Endothelial cell of umbilical vein (primary cell): ENCODE measurements around the gene BMP2K. TPM values are rescaled to one million over a fixed set of nuclear protein-coding genes. Genes with fewer than 3 reads are reported as not detected.

Experiments used
- BruUV-seq: library from RNA; stranded (reverse); fragments of 400-500 nt; replicated peaks from 2 replicates; lab custom pipeline; 2021; lab: Mats Ljungman, UMichigan
- CTCF ChIA-PET: fragments of 300-600, 350-600 bp; sonication (Branson Sonifier 250); formaldehyde crosslinking; loops from one replicate; lab custom pipeline; 2021; ENCODE audit warnings: antibody characterized with exemption, inconsistent platforms; lab: Charles Lee
- POLR2A ChIA-PET: fragments of 300-600, 350-600 bp; sonication (Branson Sonifier 250); formaldehyde crosslinking; loops from one replicate; lab custom pipeline; 2021; ENCODE audit warnings: antibody characterized with exemption, inconsistent platforms; lab: Charles Lee
- DNase-seq: peaks from one replicate; pipeline ENCODE4 v3.0.0-alpha.2; 2011; ENCODE audit warnings: low read depth, low spot score
- FAIRE-seq: peaks from 2 replicates; lab custom pipeline; 2011; peaks lifted over from hg19 to GRCh38; lab: Jason Lieb, UNC
- H2AFZ ChIP-seq: 2 replicates; pipeline ENCODE4 v1.6.0; 2012; ENCODE audit warnings: low read depth, low read length, control low read depth, inconsistent platforms
- H3K27ac ChIP-seq: 2 replicates; pipeline ENCODE4 v1.5.1; 2011; ENCODE audit warnings: low read depth, mild to moderate bottlenecking, control low read depth, low read length, moderate library complexity; ENCODE audit not compliant: insufficient read depth
- H3K27me3 ChIP-seq, 2 experiments: 2 replicates each; pipeline versions ENCODE4 v1.6.0 to v1.6.1; 2011; ENCODE audit warnings: low read length in 2 of 2, mixed read lengths in 1 of 2; ENCODE audit not compliant: control insufficient read depth in 2 of 2, insufficient read depth in 2 of 2
- H3K36me3 ChIP-seq, 2 experiments: 2 replicates in 1 of 2; 3 replicates in 1 of 2; pipeline ENCODE4 v1.5.1; 2011; ENCODE audit warnings: low read length in 2 of 2, mild to moderate bottlenecking in 1 of 2, moderate library complexity in 1 of 2; ENCODE audit not compliant: control insufficient read depth in 2 of 2, insufficient read depth in 2 of 2; ENCODE audit errors: extremely low read depth in 1 of 2
- H3K4me1 ChIP-seq: 3 replicates; pipeline ENCODE4 v1.5.1; 2011; ENCODE audit warnings: mild to moderate bottlenecking, low read length; ENCODE audit not compliant: control insufficient read depth, insufficient read depth; ENCODE audit errors: extremely low read depth
- H3K4me2 ChIP-seq: 2 replicates; pipeline ENCODE4 v1.6.1; 2011; ENCODE audit warnings: low read length, control low read depth, mixed read lengths; ENCODE audit not compliant: insufficient read depth
- H3K4me3 ChIP-seq, 3 experiments: fragments of 200-600 bp in 1 of 3; sonication (generic), shearing (Covaris generic) in 1 of 3; replicated peaks in 1 of 3; 2 replicates each; pipeline ENCODE4 v1.5.1; 2011 to 2016; ENCODE audit warnings: control low read depth in 3 of 3, low read length in 3 of 3, mild to moderate bottlenecking in 2 of 3, inconsistent platforms in 1 of 3, low read depth in 1 of 3, moderate library complexity in 1 of 3; ENCODE audit not compliant: insufficient read depth in 1 of 3
- H3K79me2 ChIP-seq: 2 replicates; pipeline ENCODE4 v1.6.0; 2012; ENCODE audit warnings: low read length, inconsistent platforms; ENCODE audit not compliant: control insufficient read depth, insufficient read depth
- H3K9ac ChIP-seq: replicated peaks from 2 replicates; pipeline ENCODE3; 2011; ENCODE audit warnings: low read length, control low read depth; ENCODE audit not compliant: insufficient read depth; ENCODE audit errors: extremely low read depth
- H3K9me1 ChIP-seq: replicated peaks from 3 replicates; pipeline ENCODE4 v1.6.0; 2011; ENCODE audit warnings: mild to moderate bottlenecking, low read length; ENCODE audit not compliant: control insufficient read depth, insufficient read depth; ENCODE audit errors: extremely low read depth
- H3K9me3 ChIP-seq: replicated peaks from 2 replicates; pipeline ENCODE4 v1.5.1; 2012; ENCODE audit warnings: low read length, inconsistent platforms; ENCODE audit not compliant: control insufficient read depth, insufficient read depth
- H4K20me1 ChIP-seq: replicated peaks from 2 replicates; pipeline ENCODE3; 2011; ENCODE audit warnings: mild to moderate bottlenecking, low read length; ENCODE audit not compliant: control insufficient read depth, insufficient read depth; ENCODE audit errors: extremely low read depth
- CTCF ChIP-seq, 2 donors: IDR thresholded peaks; 1 replicate in 1 of 2; 2 replicates in 1 of 2; pipeline ENCODE4 v1.5.1; 2011; ENCODE audit warnings: low read length in 2 of 2, mild to moderate bottlenecking in 2 of 2, moderate library complexity in 2 of 2, control low read depth in 1 of 2, inconsistent platforms in 1 of 2, low read depth in 1 of 2; ENCODE audit not compliant: insufficient read depth in 1 of 2; ENCODE audit errors: extremely low read depth in 1 of 2
- JUN ChIP-seq: IDR thresholded peaks from 2 replicates; pipeline ENCODE4 v1.6.1; 2011; ENCODE audit warnings: borderline replicate concordance, low read depth; ENCODE audit not compliant: insufficient read length, insufficient read depth
- MYC ChIP-seq: IDR thresholded peaks from one replicate; pipeline ENCODE4 v1.6.1; 2011; ENCODE audit warnings: mild to moderate bottlenecking, low read depth, low read length
- POLR2A ChIP-seq: IDR thresholded peaks from 2 replicates; pipeline ENCODE4 v1.6.1; 2012; ENCODE audit warnings: low read depth, mild to moderate bottlenecking, control low read depth, low read length
- dilution Hi-C: fragments of 300-500 bp; cut with MboI; formaldehyde crosslinking; loops from one replicate; pipeline ENCODE4 v1.15.0; 2019; ENCODE audit warnings: low sequenced_read_pairs; ENCODE audit not compliant: extremely low pct_ligation_motif_present
- intact Hi-C: fragments of 100-400 bp; cut with micrococcal nuclease; formaldehyde crosslinking; loops from one replicate; pipeline ENCODE4 v1.10.0; 2022
- polyA plus RNA-seq, 4 experiments: library from polyadenylated mRNA; depleted of rRNA in 3 of 4; stranded (reverse) in 3 of 4; unstranded in 1 of 4; fragments of >200 nt; gene quantifications; 2 replicates each; pipeline versions ENCODE4 v1.2.1 to v1.2.3, GENCODE V29; 2011 to 2012; ENCODE audit warnings: missing spikeins in 1 of 4
- total RNA-seq: library from RNA; stranded (reverse); gene quantifications from 2 replicates; pipeline ENCODE4 v1.2.3, GENCODE V29; 2021

The BMP2K gene
- total and polyA plus RNA-seq, 2 donors (not counting 3 experiments of a cell fraction or from before 2014, with no cell fraction given): 16.1 to 37.9 TPM

GRCh38 chr4:78953231-78953630 is 177.1 kb downstream of the BMP2K start:
- dilution Hi-C loops (no loop called here), intact Hi-C loops (loop anchor here (2.0 to 10.0 kb wide), 5 partner anchors 89 to 1384 kb away; no protein-coding TSS in a partner anchor)
- no peak for TF ChIP-seq MYC
- H3K9me1 ChIP-seq: no peaks in the 10 kb centered on the region
- H3K4me3 ChIP-seq: no peak overlapping the region
- ChIA-PET CTCF (interaction anchor here (0.7 to 4.8 kb wide), 12 partner anchors 10 to 1383 kb away, joined by 3 to 30 read pairs (median 9); partner anchors contain the start of gene CFAP299), POLR2A (no interaction called here)
- H3K9ac ChIP-seq: no peak overlapping the region
- H3K4me1 ChIP-seq: no peaks in the 10 kb centered on the region
- H2AFZ ChIP-seq: no peak overlapping the region
- H3K9me3 ChIP-seq: no peaks in the 10 kb centered on the region
- no peak overlapping the region for H3K27ac ChIP-seq
- DNase-seq (no peak), FAIRE-seq (no peak)
- H3K4me2 ChIP-seq: no peak overlapping the region
- no TSS peak for BruUV-seq
- H3K79me2 ChIP-seq: no peaks in the 10 kb centered on the region
- H4K20me1 ChIP-seq: no peaks in the 10 kb centered on the region
- H3K36me3 ChIP-seq: no peaks in the 10 kb centered on the region
- peaks cover 4 to 5% of the 10 kb centered on the region in 2 experiments for H3K27me3 ChIP-seq

- Histone ChIP-seq H3K4me1 (no peaks in the 10 kb centered on the region), H3K4me2 (no peak overlapping the region), H2AFZ (no peak overlapping the region), H3K9ac (no peak overlapping the region), H3K27ac (no peak overlapping the region), H3K79me2 (no peaks in the 10 kb centered on the region), H3K36me3 (no peaks in the 10 kb centered on the region), H4K20me1 (no peaks in the 10 kb centered on the region), H3K27me3 (peaks cover 4% of the 10 kb centered on the region in 2 experiments), H3K9me1 (no peaks in the 10 kb centered on the region), H3K4me3 (no peak overlapping the region), H3K9me3 (no peaks in the 10 kb centered on the region)
- POLR2A ChIA-PET: no interaction called here
- dilution Hi-C loops: no loop called here
- intact Hi-C loops: loop anchor here (2.0 to 10.0 kb wide), 5 partner anchors 88 to 1383 kb away; no protein-coding TSS in a partner anchor
- CTCF ChIA-PET: interaction anchor here (0.7 to 4.8 kb wide), 8 partner anchors 11 to 1382 kb away, joined by 3 to 30 read pairs (median 13); partner anchors contain the start of genes CFAP299 and PAQR3
- peak; percentile 33 to 42 for TF ChIP-seq CTCF (IDR thresholded peaks at IDR 0.05; ENCODE audit: extremely low read depth in 1 of 2, insufficient read depth in 1 of 2, low read depth in 1 of 2, low read length in 2 of 2)
- TF ChIP-seq JUN: no peak
- no peak for TF ChIP-seq POLR2A
- DNase-seq: peak; percentile 22
- FAIRE-seq: no peak
- no TSS peak for BruUV-seq
Observed at GRCh38 chr4:78953769-78954666, 177.9 kb downstream of the BMP2K start.
